Activated CD8-positive, alpha-beta memory T cell treated with anti-CD3 and anti-CD28 coated beads for 48 hours (primary cell): ENCODE data around the gene CAPN7.

ENCODE experiments used
- DNase-seq, 3 experiments: peaks; one replicate each; pipeline ENCODE4 v3.0.0-alpha.2; 2020; ENCODE audit warnings: low read depth in 2 of 3, low spot score in 2 of 3

CAPN7 gene

DNA sequence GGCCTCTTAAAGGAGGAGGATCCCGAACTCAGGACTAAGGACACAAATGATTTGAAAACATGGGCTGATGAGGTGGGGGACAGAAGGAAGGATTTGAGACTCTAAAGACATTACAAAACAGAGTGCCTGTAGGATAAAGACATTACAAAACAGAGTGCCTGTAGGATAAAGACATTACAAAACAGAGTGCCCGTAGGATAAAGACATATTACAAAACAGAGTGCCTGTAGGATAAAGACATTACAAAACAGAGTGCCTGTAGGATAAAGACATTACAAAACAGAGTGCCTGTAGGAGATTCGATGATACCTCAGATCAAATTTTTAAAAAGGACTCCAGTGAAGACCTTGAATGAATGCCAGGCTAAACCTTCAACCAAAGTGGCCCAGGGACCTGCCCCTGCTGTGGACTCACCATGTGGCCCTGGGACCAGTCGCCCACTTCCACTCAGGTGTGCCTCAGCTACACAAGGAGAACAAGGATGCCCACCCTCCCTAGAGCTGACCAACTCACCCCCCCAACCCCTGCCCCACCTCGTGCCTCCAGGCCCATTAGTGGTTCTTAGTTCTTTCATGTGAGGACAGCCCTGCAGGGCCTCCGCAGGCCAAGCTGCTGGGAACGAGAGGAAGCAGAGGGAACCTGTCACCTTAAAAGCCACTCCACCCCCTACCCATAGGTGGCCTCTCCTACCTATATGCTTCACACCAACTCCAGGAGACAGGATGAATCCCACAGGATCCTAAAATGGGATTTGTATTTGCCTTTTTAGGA, 66.6 kb downstream of the CAPN7 start:
- no peak for DNase-seq

DNA sequence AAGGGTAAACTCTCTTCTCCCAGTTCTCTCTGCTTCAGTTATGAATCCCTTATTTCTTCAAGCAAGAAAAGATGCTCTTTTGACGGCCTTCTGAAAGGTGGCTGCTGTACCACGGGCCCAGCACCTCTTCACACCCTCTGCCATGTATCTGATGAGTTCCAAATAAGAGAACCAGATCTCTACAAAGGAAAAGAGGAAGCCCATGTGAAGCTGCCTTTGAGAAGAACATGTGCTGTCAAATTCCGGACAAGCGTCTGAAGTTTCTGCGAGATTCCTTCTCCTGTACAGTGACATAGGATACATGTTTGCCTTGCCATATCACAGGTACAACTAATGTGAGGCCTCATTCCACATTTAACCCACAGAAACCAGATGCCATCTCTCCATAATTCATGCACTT, 67.2 kb downstream of the CAPN7 start:
- no peak for DNase-seq

DNA sequence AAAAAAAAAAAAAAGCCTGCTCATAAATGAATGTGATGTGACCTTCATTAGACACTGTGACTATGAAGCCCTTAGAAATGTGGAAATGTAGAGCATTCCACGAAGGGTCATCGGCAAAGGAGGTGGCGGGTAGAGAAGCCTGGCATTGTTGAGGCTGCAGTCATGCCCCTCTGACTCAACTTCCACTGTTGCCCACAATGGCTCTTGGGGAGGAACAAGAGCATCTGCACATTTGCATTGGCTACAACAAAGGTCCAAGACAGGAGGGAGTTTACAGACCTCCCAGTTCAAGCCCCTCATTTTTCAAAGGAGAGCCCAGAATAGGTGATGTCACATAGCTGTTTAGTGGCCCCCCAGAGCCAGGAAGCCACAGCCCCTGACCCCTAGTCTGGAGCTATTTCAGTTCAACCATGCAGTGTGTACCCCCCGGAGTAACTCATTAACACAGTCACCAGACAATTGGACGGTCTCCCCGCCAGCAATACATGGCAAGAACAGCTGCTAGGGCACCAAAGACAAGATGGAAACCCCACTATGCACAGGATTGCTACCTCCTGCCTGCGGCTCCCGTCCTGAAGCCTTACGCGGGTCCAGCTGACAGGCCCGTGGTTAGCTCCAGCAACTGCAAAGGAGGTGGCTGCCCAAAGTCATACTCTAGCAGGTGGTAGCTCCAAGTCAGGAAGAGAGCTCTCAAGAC, 70.1 kb downstream of the CAPN7 start:
- DNase-seq = no peak

DNA sequence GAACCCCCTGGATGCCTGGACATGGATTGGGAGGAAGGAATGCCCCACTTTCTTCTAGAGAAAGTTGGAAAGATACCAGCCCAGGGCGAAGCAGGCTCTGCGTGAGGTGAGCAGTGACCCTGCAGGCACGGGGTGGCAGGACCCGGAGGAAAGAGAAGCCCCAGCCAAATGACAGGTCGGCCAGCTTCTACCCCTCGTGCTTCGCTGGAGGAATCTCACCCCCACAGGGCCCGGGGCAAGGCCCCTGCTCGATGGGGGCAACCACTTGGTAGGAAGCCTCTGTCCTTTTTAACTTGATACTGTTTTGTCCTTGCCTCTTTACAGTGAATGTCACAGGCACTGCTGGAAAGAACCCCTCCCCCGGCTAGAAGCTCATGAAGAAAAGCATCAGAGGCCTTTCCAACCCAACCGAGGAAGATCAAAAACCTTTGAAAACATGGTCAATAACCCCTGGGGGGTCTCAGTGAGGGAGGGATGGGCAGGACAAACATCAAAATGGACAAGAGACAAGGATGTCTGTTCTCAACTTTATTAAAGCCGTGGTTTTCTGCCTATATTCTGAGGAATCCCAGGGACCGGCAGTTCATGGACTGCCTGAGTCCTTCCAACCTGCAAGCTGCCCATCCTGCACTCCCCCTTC, 71.9 kb downstream of the CAPN7 start:
- no peak for DNase-seq

DNA sequence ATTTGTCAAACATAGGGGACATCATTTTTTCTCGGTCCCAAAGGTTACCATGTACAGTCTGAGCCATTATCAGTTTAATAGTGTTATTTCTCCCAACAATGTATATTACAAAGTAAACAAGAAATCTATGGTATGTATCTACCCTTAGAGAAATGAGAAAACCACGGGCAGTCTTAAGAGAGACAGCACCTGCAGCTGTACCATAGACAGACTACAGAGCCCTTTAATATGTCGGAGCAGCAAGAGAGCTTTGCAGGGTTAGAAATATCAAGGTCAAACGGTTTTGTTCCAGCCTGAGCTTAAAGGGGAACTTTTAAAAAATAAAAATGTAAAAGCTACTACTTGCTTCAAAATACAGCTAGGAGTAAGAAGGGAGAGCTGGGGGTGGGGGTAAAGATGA, 73.2 kb downstream of the CAPN7 start:
- DNase-seq = no peak

DNA sequence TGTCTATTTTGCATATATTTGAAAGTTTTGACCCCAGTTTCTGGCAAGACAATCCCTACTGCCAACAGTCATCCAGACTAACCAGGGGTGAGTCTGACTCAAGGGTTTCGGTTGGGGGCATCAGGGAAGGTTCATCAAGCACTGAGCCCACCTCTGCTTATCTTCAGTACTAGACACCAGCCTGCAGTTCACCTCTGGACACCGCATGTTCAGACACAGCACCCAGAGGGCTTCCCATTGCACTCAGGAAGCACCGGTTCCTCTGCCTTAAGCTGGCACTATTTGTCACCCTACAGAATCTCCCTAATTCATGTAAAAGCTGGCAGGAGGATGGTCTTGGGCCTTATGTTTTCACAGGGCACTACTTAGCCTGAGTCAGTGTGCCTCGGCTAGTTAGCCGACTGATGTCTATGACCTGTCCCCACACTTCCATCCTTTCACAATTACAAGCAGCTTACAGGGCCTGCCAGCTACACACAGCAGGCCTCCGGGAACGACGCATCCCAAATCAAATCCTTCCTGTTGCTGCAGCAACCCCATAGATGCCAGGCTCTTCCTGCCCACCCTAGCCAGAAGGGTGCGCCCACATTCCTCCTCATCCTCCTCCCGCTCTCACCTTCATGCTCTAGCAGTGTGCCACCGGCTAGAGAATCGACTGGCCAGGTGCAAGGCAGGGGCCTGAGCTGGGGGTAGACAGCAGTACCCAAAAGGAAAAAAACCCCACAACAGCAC, 73.8 kb downstream of the CAPN7 start:
- no peak for DNase-seq

DNA sequence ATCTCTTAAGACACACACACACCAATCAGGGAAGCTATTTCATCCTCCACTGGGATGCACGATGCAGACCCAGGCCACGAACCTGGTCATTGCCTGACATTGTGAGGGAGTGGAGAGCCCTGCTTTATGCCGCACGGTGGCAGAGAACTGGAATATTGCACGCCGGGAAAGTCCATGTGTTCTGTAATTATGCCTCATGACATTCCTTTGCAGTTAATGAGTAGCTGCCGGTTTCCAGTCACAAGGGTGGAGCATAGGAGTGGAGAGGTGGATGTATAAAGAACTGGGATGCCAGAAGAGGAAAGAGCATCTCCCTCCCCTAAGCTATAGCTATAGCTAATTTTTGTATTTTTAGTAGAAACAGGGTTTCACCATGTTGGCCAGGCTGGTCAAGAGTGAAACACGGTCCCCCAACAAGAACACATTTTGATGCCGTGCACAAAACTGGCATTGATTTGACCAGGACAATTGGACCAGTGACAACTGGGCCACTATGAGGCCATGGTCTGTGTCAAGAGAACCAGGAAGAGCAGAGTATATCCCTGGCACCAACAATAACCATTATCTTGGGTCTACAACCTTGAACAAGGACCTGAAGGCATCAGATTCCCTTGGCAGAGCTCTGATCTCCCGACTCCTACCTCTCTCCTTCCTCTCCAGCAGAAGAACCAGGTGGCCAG, 74.9 kb downstream of the CAPN7 start:
- no peak for DNase-seq

DNA sequence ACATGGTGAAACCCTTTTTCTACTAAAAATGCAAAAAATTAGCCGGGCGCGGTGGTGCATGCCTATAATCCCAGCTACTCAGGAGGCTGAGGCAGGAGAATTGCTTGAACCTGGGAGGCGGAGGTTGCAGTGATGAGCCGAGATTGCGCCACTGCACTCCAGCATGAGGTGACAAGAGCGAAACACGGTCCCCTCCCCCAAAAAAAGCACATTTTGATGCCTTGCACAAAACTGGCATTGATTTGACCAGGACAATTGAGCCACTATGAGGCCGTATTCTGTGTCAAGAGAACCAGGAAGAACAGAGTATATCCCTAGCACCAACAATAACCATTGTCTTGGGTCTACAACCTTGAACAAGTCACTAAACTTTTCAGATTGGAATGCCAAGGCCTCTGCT, 75.8 kb downstream of the CAPN7 start:
- DNase-seq = no peak

DNA sequence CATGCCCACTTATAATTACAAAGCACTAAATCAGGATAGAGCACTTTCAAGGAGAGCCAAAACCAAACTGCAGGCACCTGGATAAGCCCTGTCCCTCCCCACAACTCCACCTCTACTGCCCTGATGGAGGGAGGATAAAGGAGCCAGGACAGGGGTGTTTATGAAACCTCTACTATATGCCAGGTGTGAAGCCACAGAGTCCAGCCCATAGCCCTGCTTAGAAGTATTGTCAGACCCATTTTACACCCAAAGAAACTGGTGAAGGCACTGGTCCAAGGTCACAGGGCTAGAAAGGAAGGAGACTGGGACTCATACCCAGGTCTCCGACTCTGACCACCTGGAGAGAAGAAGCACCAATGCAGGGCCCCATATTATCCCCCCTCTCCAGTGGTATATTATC, 77.7 kb downstream of the CAPN7 start:
- DNase-seq = no peak

DNA sequence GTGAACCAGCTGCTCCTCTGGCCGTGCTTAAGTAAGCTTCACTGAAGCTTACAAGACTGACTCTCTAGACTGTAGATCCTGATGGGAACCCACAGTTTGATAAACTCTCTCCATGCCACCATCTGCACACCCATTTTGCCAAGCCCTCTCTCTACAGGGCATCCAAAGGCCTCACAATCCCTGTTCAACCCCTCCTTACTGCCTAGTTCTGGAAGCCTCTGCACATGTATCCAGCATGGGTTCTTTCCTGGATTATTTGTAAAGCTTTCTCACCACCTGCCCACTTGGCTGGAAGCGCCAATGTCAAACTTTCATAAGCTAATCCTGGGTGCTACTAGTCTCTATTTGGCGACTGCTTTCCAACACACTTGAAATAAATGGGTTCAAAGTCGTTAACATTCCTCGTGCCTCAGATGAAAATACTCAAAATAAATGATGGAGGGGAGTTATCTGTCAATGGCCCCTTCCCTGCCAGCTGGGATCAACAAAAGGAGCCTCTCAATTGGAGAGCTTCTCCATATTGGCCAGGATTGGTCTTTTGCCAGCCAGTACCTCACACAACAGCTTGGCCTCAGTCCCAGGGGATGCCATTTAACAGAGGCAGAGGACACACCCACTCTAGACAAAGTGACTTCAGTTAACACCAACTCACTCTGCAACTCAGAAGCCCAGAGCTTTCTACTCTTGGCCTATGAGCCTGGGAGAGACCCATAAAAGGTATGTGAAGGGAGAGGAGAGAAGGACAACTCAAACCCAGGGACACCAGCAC, 78.3 kb downstream of the CAPN7 start:
- no peak for DNase-seq

DNA sequence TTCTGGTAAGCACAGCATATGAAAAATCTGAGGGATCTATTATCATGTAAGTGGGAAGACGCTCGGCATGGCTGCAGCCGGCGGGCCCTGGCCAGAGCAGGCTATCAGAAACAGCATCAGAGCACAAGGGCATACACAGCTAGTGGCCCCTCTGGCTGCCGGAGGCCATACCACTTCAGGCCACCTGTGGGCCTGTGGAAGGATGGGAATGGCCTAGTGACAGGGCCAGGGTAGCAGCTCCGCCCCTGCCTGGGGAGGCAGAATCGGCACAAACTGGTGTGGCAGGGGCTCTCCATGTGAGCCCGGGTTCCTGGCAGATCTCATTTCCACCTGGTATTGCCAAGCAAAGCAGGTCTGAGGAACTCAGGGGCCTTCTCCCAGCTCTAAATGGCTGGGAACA, 80.0 kb downstream of the CAPN7 start:
- DNase-seq = no peak

DNA sequence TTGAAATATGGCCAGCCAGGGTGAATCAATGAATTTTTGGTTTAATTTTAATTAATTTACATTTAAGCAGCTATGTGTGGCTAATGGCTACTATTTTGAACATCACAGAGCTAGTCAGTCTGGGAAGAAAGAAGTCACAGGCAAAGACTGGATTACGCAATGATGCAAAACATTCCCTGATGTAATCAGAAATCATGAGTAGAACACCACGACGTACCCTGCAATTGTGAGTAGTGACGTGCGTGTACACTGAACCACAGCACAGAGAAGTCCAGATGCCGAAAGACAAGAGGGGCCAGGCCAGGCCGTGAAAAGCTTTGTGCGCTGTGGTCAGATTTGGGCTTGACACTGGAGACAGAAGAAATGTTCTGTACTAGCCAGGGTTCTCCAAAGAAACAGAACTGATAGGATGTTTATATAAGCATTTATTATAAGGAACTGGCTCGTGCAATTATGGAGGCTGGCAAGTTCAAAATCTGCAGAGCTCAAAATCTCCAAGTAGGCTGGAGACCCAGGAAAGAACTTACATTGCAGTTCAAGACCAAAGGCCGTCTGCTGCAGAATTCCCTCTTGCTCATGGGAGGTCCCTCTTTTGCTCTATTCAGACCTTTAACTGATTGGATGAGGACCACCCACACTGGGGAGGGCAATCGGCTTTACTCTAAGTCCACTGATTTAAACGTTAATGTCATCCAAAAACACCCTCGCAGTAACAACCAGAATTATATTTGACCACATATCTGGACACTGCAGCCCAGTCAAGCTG, 81.7 kb downstream of the CAPN7 start:
- DNase-seq = no peak

DNA sequence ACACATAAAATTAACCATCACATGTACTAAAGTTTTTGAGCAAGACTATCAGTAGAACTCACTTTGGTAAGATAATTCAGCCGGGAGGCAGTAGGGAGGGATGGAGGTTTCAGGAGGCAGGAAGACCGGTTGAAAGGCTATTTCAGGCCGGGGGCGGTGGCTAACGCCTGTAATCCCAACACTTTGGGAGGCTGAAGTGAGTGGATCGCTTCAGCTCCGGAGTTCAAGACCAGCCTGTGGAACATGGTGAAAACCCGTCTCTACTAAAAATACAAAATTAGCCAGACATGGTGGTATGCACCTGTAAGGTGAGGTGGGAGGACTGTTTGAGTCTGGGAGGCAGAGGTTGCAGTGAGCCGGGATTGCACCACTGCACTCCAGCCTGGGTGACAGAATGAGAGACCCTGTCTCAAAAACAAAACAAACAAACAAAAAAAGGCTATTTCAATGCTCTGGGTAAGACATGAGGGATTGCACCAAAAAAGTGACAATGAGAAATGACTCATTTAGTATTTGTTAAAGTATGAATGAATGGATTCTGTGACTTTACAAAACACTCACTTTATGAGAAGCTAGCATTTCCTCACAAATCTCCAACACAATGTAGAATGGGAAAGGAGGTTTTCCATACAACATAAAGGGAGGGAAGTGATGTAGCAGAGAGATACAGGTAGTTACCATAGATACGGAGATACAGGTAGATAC, 82.4 kb downstream of the CAPN7 start:
- no peak for DNase-seq

DNA sequence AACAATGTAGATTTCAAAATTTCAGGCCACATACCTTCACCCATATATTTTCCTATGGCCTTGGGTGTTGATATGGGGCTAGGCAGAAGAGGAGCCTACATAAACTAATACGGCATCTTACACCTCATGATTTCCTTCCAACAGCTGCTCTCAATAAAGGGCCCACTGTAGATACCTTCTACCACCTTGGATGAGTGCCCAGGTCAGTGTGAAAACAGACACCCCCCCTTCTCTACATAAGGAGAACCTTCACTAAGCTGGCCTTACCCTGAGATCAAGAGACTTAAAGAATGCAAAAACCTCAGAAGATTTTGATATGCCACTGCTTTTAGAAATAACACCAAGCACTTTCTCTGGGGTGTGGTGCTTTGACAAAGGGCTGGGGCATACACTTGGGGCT, 83.6 kb downstream of the CAPN7 start:
- DNase-seq = no peak

DNA sequence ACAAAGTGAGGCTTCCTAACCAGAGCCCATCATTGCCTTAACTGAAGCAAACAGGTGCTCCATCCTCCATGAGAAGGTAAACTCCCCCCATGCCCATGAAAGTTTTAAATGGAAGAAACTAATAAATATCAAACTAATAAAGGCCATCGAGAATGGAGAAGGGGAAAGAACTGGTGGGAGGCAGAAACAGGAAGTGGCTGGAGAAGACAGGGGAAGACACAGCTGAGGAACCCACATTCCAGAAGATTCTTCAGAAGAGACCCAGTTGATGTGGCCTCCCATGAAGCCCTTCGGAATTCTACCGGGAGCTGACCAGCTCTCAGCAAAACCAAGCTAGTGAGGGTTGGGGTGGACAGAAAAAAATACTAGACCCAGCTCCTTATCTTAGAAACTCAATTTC, 84.7 kb downstream of the CAPN7 start:
- no peak for DNase-seq

DNA sequence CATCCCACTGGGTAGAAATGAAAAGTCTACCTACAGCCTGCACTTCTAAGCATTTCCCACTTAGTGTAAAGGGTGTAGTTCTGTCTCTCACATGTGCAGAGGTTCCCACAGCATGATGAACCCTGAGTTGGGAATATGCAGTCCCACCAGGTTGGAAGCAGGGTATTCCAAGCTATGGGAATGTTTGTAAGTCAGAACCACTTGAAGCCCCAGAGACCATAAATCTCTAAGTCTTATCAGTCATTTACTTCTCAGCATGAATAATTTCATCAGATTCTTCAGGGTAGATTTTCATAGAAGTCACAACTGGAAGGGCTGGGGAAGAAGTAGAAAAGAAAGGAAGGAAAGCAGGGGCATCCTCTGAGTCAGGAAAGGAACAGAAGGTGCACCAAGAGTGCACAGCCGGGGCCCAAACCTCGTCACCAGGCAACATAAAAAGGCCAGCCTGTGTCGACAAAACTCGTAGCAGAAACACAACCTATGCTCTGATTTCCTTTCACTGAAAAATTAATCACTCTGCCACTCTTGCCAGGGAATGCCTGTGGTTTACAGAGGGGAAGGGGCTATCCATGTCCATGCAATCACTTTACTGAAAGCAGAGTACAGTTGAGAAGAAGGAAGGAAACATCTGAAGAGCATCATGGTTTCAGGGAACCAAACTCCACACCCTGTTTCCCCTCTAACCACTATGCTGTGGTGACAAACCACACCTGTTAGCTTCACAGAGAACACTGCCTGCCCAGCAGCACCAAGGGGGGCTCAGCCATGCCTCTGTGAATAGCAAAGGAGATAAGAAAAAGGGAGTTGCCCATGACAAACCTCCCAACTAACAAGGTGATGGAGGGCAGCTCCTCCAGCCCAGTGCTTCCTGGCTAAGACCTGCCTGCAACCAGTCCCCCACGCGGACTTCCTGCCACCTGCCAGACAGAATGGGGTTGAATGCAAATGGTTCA, 85.8 kb downstream of the CAPN7 start:
- peak in 1 of 3 experiments; percentile 46 for DNase-seq

DNA sequence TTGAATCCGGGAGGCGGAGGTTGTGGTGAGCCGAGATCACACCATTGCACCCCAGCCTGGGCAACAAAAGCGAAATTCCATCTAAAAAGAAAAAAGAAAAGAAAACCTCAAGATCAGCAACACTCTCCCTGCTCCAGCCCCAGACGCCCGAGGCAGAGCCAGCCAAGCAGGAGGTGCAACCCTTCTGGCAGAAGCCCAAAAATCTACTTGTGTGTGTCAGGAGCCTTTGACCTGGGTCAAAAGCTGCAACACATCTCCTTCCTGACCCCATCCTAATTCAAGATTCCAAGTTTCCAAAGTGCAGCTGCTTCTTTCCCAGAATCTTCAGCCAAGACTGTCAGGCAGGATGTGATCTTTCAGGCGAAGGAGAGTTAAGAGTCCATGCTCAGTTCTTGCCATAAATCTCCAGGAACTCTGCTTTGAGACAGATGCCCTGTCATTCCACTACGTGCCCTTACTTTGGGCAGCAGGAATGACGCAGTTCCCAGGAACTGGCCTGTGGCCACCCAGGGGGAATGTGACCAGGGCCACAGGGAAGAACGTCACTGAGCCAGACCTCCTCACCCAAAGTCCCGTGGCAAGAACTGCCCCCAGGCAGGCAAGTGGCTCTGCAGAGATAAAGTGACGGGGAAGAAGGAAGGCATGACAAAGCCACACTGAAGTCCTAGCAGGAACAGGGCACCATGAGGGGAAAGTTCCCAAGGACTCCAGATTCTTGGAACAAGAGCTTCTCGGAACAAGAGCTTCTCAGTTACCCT, 86.9 kb downstream of the CAPN7 start:
- no peak for DNase-seq
